ENCODE measurements around the gene MYL3.
A peak's percentile ranks its signal among the peaks of the same experiment; 100 is the strongest.

MYL3 gene

DNA sequence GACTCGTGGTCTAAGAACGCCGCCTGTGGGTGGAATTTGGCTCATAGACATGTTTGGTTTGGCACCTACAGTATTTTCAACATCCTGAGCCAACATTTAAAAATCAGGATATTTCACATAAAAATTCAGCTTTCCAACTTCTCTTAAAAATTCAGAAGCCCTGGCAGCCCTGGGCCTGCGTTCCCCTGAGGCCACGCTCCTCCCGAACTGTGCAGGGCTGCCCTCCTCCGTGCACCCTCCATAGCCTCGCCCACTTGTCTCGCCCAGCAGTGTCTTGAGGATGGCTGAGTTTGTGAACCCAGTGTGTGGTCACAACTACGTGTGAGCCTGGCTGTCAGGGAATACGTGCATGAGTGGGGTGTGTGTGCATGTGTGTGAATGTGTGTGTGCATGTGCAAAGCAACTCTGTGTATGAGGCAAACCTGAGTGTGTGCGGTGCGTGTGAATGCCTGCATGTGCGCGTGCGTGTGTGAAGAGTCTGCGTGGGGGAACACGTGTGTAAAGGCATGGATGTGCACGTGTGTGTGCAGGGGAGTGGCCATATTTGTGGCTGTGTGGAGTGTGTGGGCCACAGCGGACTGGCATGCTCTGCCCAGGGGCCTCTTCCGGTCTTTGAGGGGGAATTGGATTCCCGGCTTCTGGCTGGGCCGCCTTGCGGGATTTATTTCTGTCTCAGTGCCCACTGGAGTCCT is 45.2 kb upstream of the MYL3 start:
- H3K4me1 Mint-ChIP-seq, result peaks cover 6% of the 10 kb centered on the region
- TF ChIP-seq, protein P1, sequence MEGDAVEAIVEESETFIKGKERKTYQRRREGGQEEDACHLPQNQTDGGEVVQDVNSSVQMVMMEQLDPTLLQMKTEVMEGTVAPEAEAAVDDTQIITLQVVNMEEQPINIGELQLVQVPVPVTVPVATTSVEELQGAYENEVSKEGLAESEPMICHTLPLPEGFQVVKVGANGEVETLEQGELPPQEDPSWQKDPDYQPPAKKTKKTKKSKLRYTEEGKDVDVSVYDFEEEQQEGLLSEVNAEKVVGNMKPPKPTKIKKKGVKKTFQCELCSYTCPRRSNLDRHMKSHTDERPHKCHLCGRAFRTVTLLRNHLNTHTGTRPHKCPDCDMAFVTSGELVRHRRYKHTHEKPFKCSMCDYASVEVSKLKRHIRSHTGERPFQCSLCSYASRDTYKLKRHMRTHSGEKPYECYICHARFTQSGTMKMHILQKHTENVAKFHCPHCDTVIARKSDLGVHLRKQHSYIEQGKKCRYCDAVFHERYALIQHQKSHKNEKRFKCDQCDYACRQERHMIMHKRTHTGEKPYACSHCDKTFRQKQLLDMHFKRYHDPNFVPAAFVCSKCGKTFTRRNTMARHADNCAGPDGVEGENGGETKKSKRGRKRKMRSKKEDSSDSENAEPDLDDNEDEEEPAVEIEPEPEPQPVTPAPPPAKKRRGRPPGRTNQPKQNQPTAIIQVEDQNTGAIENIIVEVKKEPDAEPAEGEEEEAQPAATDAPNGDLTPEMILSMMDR (IDR thresholded peaks at IDR 0.05; ENCODE audit: unreplicated experiment in 3 of 3), result peak in 1 of 3 experiments; percentile 18
- H3K27ac Mint-ChIP-seq, result no peak overlapping the region
- H3K27me3 Mint-ChIP-seq (ENCODE audit: low read depth), result no peaks in the 10 kb centered on the region
- no peaks in the 10 kb centered on the region for H3K36me3 Mint-ChIP-seq (ENCODE audit: low read depth)
- no peaks in the 10 kb centered on the region for H3K9me3 Mint-ChIP-seq
- no peak overlapping the region for H3K4me3 Mint-ChIP-seq

DNA sequence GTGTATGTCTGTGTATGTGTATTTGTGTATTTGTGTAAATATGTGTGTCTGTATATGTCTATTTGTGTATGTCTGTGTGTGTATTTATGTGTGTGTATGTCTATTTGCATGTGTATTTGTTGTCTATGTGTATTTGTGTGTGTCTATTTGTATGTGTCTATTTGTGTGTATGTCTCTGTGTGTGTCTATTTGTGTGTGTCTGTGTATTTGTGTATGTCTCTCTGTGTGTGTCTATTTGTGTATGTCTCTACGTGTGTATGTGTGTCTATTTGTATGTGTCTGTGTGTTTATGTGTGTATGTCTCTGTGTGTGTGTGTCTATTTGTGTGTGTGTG is 44.7 kb upstream of the MYL3 start:
- Mint-ChIP-seq H3K4me1 (peaks cover 4% of the 10 kb centered on the region), H3K9me3 (no peaks in the 10 kb centered on the region), H3K27me3 (ENCODE audit: low read depth) (no peaks in the 10 kb centered on the region), H3K36me3 (ENCODE audit: low read depth) (no peaks in the 10 kb centered on the region), H3K4me3 (no peak overlapping the region), H3K27ac (no peak overlapping the region)
- TF ChIP-seq, protein P1 (IDR thresholded peaks at IDR 0.05; ENCODE audit: unreplicated experiment in 3 of 3), result no peak

DNA sequence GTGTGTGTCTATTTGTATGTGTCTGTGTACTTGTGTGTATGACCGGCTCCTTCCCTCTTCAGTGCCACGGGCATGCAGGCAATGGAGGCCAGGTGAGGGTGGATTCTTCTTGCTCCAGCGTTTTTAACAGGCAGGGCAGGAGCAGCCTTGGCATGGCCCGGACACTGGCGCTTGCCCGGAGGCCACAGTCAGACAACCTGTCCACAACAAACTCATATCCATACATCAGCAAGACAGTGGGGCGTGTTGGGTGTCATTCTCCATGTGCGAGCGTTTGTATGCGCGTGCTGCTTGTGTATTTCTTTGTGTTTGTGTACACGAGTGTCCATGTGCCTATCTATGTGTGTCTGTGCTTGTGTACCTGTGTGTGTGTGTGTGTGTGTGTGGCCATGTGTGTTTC is 44.0 kb upstream of the MYL3 start:
- Mint-ChIP-seq H3K27ac (no peak overlapping the region), H3K36me3 (ENCODE audit: low read depth) (no peaks in the 10 kb centered on the region), H3K4me3 (no peak overlapping the region), H3K27me3 (ENCODE audit: low read depth) (no peaks in the 10 kb centered on the region), H3K4me1 (peaks cover 4% of the 10 kb centered on the region), H3K9me3 (no peaks in the 10 kb centered on the region)
- TF ChIP-seq, protein P1 (IDR thresholded peaks at IDR 0.05; ENCODE audit: unreplicated experiment in 3 of 3), result no peak

DNA sequence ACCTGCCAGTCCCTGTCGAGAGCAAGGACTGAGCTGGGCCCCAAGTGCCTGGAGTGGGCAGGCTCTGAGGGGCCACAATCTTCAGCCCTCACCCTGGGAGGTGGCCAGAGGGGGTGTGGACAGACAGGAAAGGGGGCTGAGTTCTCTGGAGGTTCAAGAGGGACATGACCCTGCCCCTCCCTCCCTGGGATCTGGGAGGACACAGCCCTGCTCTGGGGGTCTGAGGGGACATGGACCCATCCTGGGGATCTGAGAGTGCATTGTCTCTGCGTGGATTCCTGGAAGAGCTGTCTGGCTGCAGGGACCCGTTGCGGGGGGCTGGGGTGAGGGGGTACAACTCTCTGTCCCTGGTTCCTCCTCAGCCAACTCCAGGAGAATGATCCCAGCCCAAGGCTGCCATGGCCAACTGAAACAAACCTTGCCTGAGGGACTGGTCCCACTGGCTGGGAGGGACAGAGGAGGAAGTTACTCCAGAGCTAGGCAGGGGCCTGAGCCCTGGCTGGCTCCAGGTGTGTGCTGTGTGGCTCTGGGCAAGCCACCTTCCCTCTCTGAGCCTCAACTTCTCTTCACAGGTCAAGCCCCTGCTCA is 43.3 kb upstream of the MYL3 start:
- Mint-ChIP-seq H3K4me1 (peaks cover 4% of the 10 kb centered on the region), H3K36me3 (ENCODE audit: low read depth) (no peaks in the 10 kb centered on the region), H3K27ac (no peak overlapping the region), H3K27me3 (ENCODE audit: low read depth) (no peaks in the 10 kb centered on the region), H3K4me3 (no peak overlapping the region), H3K9me3 (no peaks in the 10 kb centered on the region)
- TF ChIP-seq, protein P1 (IDR thresholded peaks at IDR 0.05; ENCODE audit: unreplicated experiment in 3 of 3), result no peak

DNA sequence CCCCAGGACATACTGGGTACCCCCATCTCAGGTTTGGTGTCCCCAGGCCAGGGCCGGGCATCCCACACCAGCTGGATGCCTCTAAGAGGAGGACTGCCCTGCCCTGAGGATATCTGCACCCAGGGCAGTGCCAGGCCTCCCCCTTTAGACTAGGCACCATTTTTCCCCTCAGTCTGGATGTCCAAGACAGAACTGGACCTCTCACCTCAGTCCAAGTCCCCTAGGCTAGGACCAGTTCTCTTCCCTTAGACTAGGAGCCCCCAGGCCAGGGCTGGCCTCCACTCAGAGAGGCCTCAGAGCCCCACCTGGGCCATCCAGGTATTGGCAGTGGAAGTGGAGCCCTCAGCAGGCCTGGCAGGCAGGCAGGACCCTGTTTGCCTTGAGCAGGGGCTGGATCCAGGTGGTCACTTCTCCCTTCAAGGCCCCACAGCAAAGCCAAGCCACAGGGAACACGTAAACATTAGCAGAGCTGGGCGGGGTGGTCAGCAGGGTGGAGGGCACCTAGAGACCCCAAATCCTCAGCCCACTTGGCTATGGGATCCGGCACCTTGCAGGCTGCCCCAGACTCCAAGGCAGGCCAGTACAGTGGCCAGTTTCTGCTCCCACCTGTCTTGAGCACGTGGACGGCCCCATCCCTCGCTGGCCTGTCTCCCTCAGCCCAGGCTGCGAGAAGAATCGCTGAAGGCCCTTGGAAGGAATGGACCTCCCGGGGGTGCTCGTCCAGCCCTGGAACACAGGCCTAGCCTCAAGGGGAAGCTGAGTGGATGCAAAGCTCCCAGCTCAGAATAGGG is 42.6 kb upstream of the MYL3 start:
- H3K36me3 Mint-ChIP-seq (ENCODE audit: low read depth), result no peaks in the 10 kb centered on the region
- TF ChIP-seq, protein P1 (IDR thresholded peaks at IDR 0.05; ENCODE audit: unreplicated experiment in 3 of 3), result no peak
- peaks cover 4% of the 10 kb centered on the region for H3K4me1 Mint-ChIP-seq
- no peaks in the 10 kb centered on the region for H3K27me3 Mint-ChIP-seq (ENCODE audit: low read depth)
- no peak overlapping the region for H3K4me3 Mint-ChIP-seq
- H3K9me3 Mint-ChIP-seq, result no peaks in the 10 kb centered on the region
- no peak overlapping the region for H3K27ac Mint-ChIP-seq
